ENCODE measurements around the gene TMEM97. TPM values are rescaled to one million over a fixed set of nuclear protein-coding genes. Genes with fewer than 3 reads are reported as not detected.
A peak's percentile ranks its signal among the peaks of the same experiment; 100 is the strongest.

TMEM97 gene
- polyA plus RNA-seq, 3 donors: 1.3 to 1.5 (median 1.4) TPM

DNA sequence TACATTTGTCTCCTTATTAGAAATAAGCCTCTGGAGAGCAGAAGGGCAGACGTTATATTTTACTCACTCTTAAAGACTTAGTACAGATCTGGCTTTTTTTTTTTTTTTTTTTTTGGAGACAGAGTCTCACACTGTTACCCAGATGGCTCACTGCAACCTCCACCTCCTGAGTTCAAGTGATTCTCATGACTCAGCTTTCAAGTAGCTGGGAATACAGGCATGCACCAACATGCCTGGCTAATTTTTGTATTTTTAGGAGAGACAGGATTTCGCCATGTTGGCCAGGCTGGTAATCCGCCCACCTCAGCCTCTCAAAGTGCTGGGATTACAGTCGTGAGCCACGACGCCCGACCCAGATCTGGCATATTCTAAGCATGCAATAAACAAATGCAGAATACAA, 36.4 kb upstream of the TMEM97 start:
- Mint-ChIP-seq H3K9me3 (peaks cover 0 to 1% (median 0%) of the 10 kb centered on the region in 7 donors), H3K4me1 (peaks cover 10% of the 10 kb centered on the region), H3K36me3 (no peaks in the 10 kb centered on the region), H3K27me3 (ENCODE audit: low read depth in 3 of 3) (peaks cover 21 to 45% (median 22%) of the 10 kb centered on the region in 3 donors), H3K27ac (peak overlapping the region in 1 of 7 donors; percentile 49), H3K4me3 (peak overlapping the region in 1 of 2 donors; percentile 18)
- intact Hi-C loops (cut with micrococcal nuclease): no loop called here
- Histone ChIP-seq H3K27ac (ENCODE audit: low read depth in 1 of 2, low read length in 2 of 2) (no peak overlapping the region), H3K27me3 (ENCODE audit: control insufficient read depth in 2 of 2, insufficient read depth in 2 of 2, low read length in 2 of 2) (peaks cover 2 to 16% of the 10 kb centered on the region in 2 donors), H3K4me2 (replicated peaks; ENCODE audit: extremely low read depth, low read length, poor library complexity, severe bottlenecking) (no peak overlapping the region), H3K36me3 (replicated peaks in 1 of 2; ENCODE audit: control insufficient read depth in 1 of 2, insufficient read depth in 2 of 2, low read length in 2 of 2) (no peaks in the 10 kb centered on the region), H3K4me3 (replicated peaks in 1 of 3; ENCODE audit: low read depth in 2 of 3, low read length in 3 of 3) (no peak overlapping the region), H3K9me3 (replicated peaks in 1 of 2; ENCODE audit: control insufficient read depth in 1 of 2, insufficient read depth in 1 of 2, low read length in 2 of 2) (no peaks in the 10 kb centered on the region), H4K20me1 (ENCODE audit: insufficient read depth, low read length) (no peaks in the 10 kb centered on the region), H3K4me1 (ENCODE audit: control insufficient read depth in 1 of 2, insufficient read depth in 2 of 2, low read length in 2 of 2) (peaks cover 0 to 9% of the 10 kb centered on the region in 2 donors), H2AFZ (ENCODE audit: insufficient read depth, low read depth, low read length, poor library complexity, severe bottlenecking) (no peak overlapping the region), H3K79me2 (ENCODE audit: insufficient read depth, low read length) (no peaks in the 10 kb centered on the region), H3K9ac (ENCODE audit: insufficient read depth, low read length, poor library complexity, severe bottlenecking) (no peak overlapping the region)
- TF ChIP-seq, protein P1, sequence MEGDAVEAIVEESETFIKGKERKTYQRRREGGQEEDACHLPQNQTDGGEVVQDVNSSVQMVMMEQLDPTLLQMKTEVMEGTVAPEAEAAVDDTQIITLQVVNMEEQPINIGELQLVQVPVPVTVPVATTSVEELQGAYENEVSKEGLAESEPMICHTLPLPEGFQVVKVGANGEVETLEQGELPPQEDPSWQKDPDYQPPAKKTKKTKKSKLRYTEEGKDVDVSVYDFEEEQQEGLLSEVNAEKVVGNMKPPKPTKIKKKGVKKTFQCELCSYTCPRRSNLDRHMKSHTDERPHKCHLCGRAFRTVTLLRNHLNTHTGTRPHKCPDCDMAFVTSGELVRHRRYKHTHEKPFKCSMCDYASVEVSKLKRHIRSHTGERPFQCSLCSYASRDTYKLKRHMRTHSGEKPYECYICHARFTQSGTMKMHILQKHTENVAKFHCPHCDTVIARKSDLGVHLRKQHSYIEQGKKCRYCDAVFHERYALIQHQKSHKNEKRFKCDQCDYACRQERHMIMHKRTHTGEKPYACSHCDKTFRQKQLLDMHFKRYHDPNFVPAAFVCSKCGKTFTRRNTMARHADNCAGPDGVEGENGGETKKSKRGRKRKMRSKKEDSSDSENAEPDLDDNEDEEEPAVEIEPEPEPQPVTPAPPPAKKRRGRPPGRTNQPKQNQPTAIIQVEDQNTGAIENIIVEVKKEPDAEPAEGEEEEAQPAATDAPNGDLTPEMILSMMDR (IDR thresholded peaks at IDR 0.05): no peak
- 91% methylated on average over 4 of the region's 7 CpGs for WGBS (ENCODE audit: insufficient coverage)
- DNase-seq: no peak

DNA sequence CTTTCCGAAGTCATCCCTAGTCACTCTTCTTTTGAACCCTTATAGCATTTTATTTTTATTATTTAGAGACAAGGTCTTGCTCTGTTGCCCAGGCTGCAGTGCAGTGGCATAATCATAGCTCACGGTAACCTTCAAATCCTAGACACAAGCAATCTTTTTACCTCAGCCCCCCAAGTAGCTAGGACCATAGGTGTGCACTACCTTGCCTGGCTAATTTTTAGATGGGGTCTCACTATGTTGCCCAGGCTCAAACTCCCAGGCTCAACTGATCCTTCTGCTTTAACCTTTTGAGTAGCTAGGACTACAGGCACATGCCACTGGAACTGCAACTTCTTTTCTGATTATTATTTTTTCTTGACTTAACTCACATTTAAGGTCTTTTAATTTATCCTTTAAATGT, 33.0 kb upstream of the TMEM97 start:
- Histone ChIP-seq H4K20me1 (ENCODE audit: insufficient read depth, low read length) (no peaks in the 10 kb centered on the region), H3K4me2 (replicated peaks; ENCODE audit: extremely low read depth, low read length, poor library complexity, severe bottlenecking) (no peak overlapping the region), H3K79me2 (ENCODE audit: insufficient read depth, low read length) (no peaks in the 10 kb centered on the region), H2AFZ (ENCODE audit: insufficient read depth, low read depth, low read length, poor library complexity, severe bottlenecking) (no peak overlapping the region), H3K36me3 (replicated peaks in 1 of 2; ENCODE audit: control insufficient read depth in 1 of 2, insufficient read depth in 2 of 2, low read length in 2 of 2) (no peaks in the 10 kb centered on the region), H3K9ac (ENCODE audit: insufficient read depth, low read length, poor library complexity, severe bottlenecking) (no peak overlapping the region), H3K27me3 (ENCODE audit: control insufficient read depth in 2 of 2, insufficient read depth in 2 of 2, low read length in 2 of 2) (peaks cover 0 to 10% of the 10 kb centered on the region in 2 donors), H3K9me3 (replicated peaks in 1 of 2; ENCODE audit: control insufficient read depth in 1 of 2, insufficient read depth in 1 of 2, low read length in 2 of 2) (no peaks in the 10 kb centered on the region), H3K4me3 (replicated peaks in 1 of 3; ENCODE audit: low read depth in 2 of 3, low read length in 3 of 3) (no peak overlapping the region), H3K4me1 (ENCODE audit: control insufficient read depth in 1 of 2, insufficient read depth in 2 of 2, low read length in 2 of 2) (no peaks in the 10 kb centered on the region), H3K27ac (ENCODE audit: low read depth in 1 of 2, low read length in 2 of 2) (no peak overlapping the region)
- Mint-ChIP-seq H3K4me1 (no peaks in the 10 kb centered on the region), H3K27me3 (ENCODE audit: low read depth in 3 of 3) (peaks cover 5 to 22% (median 15%) of the 10 kb centered on the region in 3 donors), H3K9me3 (peaks cover 0 to 1% (median 0%) of the 10 kb centered on the region in 7 donors), H3K36me3 (no peaks in the 10 kb centered on the region), H3K4me3 (no peak overlapping the region), H3K27ac (no peak overlapping the region)
- intact Hi-C loops (cut with micrococcal nuclease): no loop called here
- DNase-seq: no peak
- WGBS (ENCODE audit: insufficient coverage): 100% methylated on average over 1 of the region's 2 CpGs
- TF ChIP-seq, protein P1 (IDR thresholded peaks at IDR 0.05): no peak

Measured in CD14-positive monocyte (primary cell).